GM12892 (cell line): ENCODE measurements around the gene C1orf159.

ENCODE experiments used
- DNase-seq: peaks from one replicate; pipeline ENCODE4 v3.0.0; 2011; ENCODE audit not compliant: insufficient read length
- FAIRE-seq: peaks from 2 replicates; lab custom pipeline; 2011; peaks lifted over from hg19 to GRCh38; lab: Jason Lieb, UNC
- POLR2A ChIP-seq: IDR thresholded peaks from 2 replicates; pipeline ENCODE4 v1.6.1; 2011; ENCODE audit warnings: low read depth, low read length, control low read depth
- POLR2AphosphoS5 ChIP-seq: IDR thresholded peaks from 2 replicates; pipeline ENCODE4 v1.6.1; 2011; ENCODE audit warnings: low read depth, low read length, control low read depth
- TAF1 ChIP-seq: IDR thresholded peaks from 2 replicates; pipeline ENCODE4 v1.6.1; 2011; ENCODE audit warnings: low read depth, mild to moderate bottlenecking, control low read depth, low read length, borderline replicate concordance

The C1orf159 gene

DNA sequence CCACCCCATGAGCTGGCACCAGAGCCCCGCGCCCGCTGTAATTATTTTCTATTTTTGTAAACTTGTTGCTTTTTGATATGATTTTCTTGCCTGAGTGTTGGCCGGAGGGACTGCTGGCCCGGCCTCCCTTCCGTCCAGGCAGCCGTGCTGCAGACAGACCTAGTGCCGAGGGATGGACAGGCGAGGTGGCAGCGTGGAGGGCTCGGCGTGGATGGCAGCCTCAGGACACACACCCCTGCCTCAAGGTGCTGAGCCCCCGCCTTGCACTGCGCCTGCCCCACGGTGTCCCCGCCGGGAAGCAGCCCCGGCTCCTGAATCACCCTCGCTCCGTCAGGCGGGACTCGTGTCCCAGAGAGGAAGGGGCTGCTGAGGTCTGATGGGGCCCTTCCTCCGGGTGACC is 60.9 kb downstream of the C1orf159 start:
- FAIRE-seq: no peak
- no peak for TF ChIP-seq TAF1
- TF ChIP-seq POLR2A: no peak
- no peak for TF ChIP-seq POLR2AphosphoS5
- no peak for DNase-seq

DNA sequence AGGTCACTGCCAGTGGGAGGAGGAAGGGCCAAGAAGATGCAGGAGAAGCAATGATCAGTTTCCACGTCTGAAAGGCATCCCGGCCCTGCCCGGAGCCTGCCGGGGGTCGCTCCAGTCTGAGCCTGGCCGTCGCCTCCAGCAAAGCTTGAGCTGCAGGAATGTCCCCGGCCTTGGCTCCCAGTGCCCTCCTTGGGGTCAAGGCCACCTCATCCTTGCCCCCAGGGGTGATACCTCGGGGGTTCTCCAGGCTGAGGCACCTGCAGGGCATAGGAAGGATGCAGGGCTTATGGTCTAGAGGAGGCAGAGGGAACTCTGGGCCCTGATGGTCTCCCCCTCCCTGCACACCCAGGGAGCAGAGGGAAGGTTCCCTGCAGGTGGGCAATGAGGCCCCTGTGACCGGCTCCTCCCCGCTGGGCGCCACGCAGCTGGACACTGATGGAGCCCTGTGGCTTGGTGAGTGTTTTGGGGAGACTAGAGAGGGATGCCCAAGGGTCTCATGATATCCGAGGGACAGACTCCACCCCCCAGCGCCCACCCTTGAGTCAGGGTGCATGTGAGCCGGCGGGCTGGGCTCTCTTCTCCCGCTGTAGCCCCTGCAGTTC is 61.7 kb downstream of the C1orf159 start:
- DNase-seq (no peak), FAIRE-seq (no peak)
- TF ChIP-seq POLR2A: no peak
- TF ChIP-seq TAF1: no peak
- no peak for TF ChIP-seq POLR2AphosphoS5

DNA sequence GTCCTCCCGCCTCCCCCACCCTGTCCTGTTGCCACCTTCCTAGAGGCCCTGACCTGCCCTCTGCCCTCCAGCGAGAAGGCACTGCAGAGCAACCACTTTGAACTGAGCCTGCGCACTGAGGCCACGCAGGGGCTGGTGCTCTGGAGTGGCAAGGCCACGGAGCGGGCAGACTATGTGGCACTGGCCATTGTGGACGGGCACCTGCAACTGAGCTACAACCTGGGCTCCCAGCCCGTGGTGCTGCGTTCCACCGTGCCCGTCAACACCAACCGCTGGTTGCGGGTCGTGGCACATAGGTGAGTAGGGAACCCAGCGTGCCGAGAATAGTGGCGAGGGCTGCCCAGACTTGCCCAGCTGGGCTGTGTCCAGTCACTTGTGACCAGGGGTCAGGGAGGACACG is 62.2 kb downstream of the C1orf159 start:
- DNase-seq: no peak
- no peak for TF ChIP-seq TAF1
- no peak for TF ChIP-seq POLR2A
- TF ChIP-seq POLR2AphosphoS5: no peak
- no peak for FAIRE-seq

GRCh38 chr1:1053022-1053421 is 62.9 kb downstream of the C1orf159 start:
- TF ChIP-seq POLR2AphosphoS5 (no peak), POLR2A (no peak), TAF1 (no peak)
- no peak for FAIRE-seq

DNA sequence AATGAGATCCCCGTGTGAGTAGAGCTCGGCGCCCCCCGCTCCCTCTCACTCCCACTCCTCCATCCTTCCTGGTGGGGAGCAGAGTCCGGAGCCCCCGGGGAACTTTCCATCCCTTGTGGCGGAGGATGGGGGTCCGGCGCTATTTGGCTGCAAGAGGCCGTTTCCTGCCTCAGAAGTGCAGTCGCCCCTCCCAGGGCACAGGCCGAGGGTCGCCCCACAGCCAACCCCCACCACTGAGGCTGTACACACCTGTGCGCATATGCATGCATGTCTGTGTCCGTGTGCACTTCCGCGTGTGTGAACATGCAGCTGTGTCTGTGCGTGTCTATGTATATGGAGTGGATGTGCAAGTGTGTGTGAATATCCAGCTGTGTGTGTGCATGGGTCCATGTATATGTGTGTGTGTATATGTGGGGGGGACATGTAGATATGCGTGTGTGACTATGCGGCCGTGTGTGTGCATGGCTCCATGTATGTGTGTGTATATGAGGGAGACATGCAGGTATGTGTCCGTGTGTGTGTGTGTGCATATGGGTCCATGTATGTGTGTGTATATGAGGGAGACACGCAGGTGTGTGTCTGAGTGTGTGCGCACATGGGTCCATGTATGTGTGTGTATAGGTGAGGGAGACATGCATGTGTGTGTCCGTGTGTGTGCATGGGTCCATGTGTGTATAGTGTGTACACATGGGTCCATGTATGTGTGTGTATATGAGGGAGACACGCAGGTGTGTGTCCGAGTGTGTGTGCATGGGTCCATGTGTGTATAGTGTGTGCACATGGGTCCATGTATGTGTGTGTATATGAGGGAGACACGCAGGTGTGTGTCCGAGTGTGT is 63.7 kb downstream of the C1orf159 start:
- TF ChIP-seq POLR2A: no peak
- TF ChIP-seq TAF1: no peak
- no peak for TF ChIP-seq POLR2AphosphoS5
- DNase-seq (no peak), FAIRE-seq (peak; percentile 24)

More at GRCh38 chr1:1053022-1053421, 62.9 kb downstream of the C1orf159 start:
- DNase-seq: no peak

DNA sequence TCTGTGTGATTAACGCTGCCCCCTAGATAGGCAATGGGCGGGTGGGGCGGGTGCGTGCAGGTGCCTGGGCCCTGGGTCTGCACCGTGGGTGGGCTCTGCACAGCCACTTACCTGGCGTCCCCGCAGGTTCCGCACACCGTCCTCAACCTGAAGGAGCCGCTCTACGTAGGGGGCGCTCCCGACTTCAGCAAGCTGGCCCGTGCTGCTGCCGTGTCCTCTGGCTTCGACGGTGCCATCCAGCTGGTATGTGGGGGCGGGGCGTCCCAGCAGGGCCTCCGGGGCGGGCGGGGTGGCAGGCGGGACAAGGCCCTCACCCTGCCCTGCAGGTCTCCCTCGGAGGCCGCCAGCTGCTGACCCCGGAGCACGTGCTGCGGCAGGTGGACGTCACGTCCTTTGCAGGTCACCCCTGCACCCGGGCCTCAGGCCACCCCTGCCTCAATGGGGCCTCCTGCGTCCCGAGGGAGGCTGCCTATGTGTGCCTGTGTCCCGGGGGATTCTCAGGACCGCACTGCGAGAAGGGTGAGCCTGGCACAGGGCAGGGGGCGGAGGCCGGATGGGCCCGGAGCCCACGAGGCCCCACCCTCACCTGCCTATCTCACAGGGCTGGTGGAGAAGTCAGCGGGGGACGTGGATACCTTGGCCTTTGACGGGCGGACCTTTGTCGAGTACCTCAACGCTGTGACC is 64.6 kb downstream of the C1orf159 start:
- TF ChIP-seq TAF1 (no peak), POLR2AphosphoS5 (no peak)
- FAIRE-seq (no peak), DNase-seq (no peak)

GRCh38 chr1:1050577-1051052 is 65.3 kb downstream of the C1orf159 start:
- DNase-seq: no peak
- TF ChIP-seq POLR2AphosphoS5 (no peak), TAF1 (no peak), POLR2A (no peak)
- FAIRE-seq: peak; percentile 82

DNA sequence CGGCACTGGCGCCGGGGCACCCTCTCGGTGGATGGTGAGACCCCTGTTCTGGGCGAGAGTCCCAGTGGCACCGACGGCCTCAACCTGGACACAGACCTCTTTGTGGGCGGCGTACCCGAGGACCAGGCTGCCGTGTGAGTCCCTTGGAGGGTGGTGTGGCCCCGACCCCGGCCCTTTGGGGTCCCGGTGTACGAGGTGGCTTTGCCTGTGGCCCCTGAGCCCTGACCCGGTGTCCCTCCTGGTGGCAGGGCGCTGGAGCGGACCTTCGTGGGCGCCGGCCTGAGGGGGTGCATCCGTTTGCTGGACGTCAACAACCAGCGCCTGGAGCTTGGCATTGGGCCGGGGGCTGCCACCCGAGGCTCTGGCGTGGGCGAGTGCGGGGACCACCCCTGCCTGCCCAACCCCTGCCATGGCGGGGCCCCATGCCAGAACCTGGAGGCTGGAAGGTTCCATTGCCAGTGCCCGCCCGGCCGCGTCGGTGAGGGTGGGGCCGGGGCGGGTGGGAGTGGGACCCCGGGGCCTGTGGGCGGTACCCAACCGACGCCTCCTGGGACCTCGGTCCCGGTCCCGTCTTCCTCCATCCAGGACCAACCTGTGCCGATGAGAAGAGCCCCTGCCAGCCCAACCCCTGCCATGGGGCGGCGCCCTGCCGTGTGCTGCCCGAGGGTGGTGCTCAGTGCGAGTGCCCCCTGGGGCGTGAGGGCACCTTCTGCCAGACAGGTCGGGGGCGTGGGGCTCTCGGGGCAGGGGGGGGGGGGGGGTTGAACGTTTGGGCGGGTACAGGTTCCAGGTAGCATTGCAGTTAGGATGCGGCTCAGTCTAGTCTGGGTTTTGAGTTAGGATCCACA is 66.3 kb downstream of the C1orf159 start:
- TF ChIP-seq POLR2AphosphoS5 (no peak), POLR2A (no peak), TAF1 (no peak)
- DNase-seq (no peak), FAIRE-seq (no peak)

- DNase-seq (no peak), FAIRE-seq (no peak)
- TF ChIP-seq POLR2AphosphoS5 (no peak), POLR2A (no peak), TAF1 (no peak)
These were observed 67.1 kb downstream of the C1orf159 start for GRCh38 chr1:1048765-1049164.

GRCh38 chr1:1047963-1048362 is 67.9 kb downstream of the C1orf159 start:
- FAIRE-seq: no peak
- DNase-seq: no peak
- TF ChIP-seq TAF1: no peak
- TF ChIP-seq POLR2AphosphoS5: no peak
- no peak for TF ChIP-seq POLR2A

GRCh38 chr1:1047407-1047806 is 68.5 kb downstream of the C1orf159 start:
- TF ChIP-seq POLR2AphosphoS5 (no peak), TAF1 (no peak), POLR2A (no peak)
- no peak for DNase-seq
- FAIRE-seq: no peak
